ENCODE results near the gene C1RL.

GRCh38 chr12:7081037-7081436, 28.0 kb downstream of the C1RL start:
- no peak for TF ChIP-seq CTCF (IDR thresholded peaks at IDR 0.05)
- TF ChIP-seq POLR2A (IDR thresholded peaks at IDR 0.05) = no peak
